ENCODE results near the gene MCHR2. TPM values are rescaled to one million over a fixed set of nuclear protein-coding genes. Genes with fewer than 3 reads are reported as not detected.

Gene MCHR2, protein sequence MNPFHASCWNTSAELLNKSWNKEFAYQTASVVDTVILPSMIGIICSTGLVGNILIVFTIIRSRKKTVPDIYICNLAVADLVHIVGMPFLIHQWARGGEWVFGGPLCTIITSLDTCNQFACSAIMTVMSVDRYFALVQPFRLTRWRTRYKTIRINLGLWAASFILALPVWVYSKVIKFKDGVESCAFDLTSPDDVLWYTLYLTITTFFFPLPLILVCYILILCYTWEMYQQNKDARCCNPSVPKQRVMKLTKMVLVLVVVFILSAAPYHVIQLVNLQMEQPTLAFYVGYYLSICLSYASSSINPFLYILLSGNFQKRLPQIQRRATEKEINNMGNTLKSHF
- not detected for total RNA-seq

GRCh38 chr6:99993533-99994251 is at the start of gene MCHR2:
TSS of gene MCHR2 (minus strand) at chr6:99994223. CDS start at chr6:99956147, 38,076 bp downstream.

Data from activated naive CD4-positive, alpha-beta T cell treated with anti-CD3 and anti-CD28 coated beads, Interleukin-2, amount 10 ng/mL, durations not matched to agents 5 hours and 36 hours (primary cell).